ENCODE data around the gene CCDC138. TPM values are rescaled to one million over a fixed set of nuclear protein-coding genes. Genes with fewer than 3 reads are reported as not detected.

CCDC138 gene
- total RNA-seq, 1 donor from 2014 or later: 6.0 TPM

GRCh38 chr2:108918156-108918874 is 131.7 kb downstream of the CCDC138 start:
- H3K4me3 Mint-ChIP-seq (ENCODE audit: unreplicated experiment): no peak overlapping the region
- no peaks in the 10 kb centered on the region for H3K9me3 Mint-ChIP-seq (ENCODE audit: unreplicated experiment)
- no peak for DNase-seq (ENCODE audit: extremely low spot score, unreplicated experiment)
- peaks cover 55% of the 10 kb centered on the region for H3K27me3 Mint-ChIP-seq (ENCODE audit: unreplicated experiment)
- H3K4me1 Mint-ChIP-seq (ENCODE audit: unreplicated experiment): no peaks in the 10 kb centered on the region
- H3K36me3 Mint-ChIP-seq (ENCODE audit: unreplicated experiment): peaks cover 2% of the 10 kb centered on the region
- TF ChIP-seq CTCF (IDR thresholded peaks at IDR 0.05): no peak
- no peak overlapping the region for H3K27ac Mint-ChIP-seq (ENCODE audit: unreplicated experiment)

GRCh38 chr2:108918941-108919341 is 132.4 kb downstream of the CCDC138 start:
- Mint-ChIP-seq H3K27me3 (ENCODE audit: unreplicated experiment) (peaks cover 55% of the 10 kb centered on the region), H3K36me3 (ENCODE audit: unreplicated experiment) (peaks cover 2% of the 10 kb centered on the region), H3K27ac (ENCODE audit: unreplicated experiment) (no peak overlapping the region), H3K4me1 (ENCODE audit: unreplicated experiment) (no peaks in the 10 kb centered on the region), H3K4me3 (ENCODE audit: unreplicated experiment) (no peak overlapping the region), H3K9me3 (ENCODE audit: unreplicated experiment) (no peaks in the 10 kb centered on the region)
- no peak for TF ChIP-seq CTCF (IDR thresholded peaks at IDR 0.05)
- DNase-seq (ENCODE audit: extremely low spot score, unreplicated experiment): no peak

GRCh38 chr2:108919571-108920373 is 133.2 kb downstream of the CCDC138 start:
- no peaks in the 10 kb centered on the region for H3K9me3 Mint-ChIP-seq (ENCODE audit: unreplicated experiment)
- H3K4me1 Mint-ChIP-seq (ENCODE audit: unreplicated experiment): no peaks in the 10 kb centered on the region
- H3K36me3 Mint-ChIP-seq (ENCODE audit: unreplicated experiment): peaks cover 2% of the 10 kb centered on the region
- no peak overlapping the region for H3K4me3 Mint-ChIP-seq (ENCODE audit: unreplicated experiment)
- no peak overlapping the region for H3K27ac Mint-ChIP-seq (ENCODE audit: unreplicated experiment)
- TF ChIP-seq CTCF (IDR thresholded peaks at IDR 0.05): no peak
- no peak for DNase-seq (ENCODE audit: extremely low spot score, unreplicated experiment)
- H3K27me3 Mint-ChIP-seq (ENCODE audit: unreplicated experiment): peaks cover 62% of the 10 kb centered on the region

GRCh38 chr2:108920686-108921085 is 134.1 kb downstream of the CCDC138 start:
- no peaks in the 10 kb centered on the region for H3K9me3 Mint-ChIP-seq (ENCODE audit: unreplicated experiment)
- TF ChIP-seq CTCF (IDR thresholded peaks at IDR 0.05): no peak
- no peak overlapping the region for H3K4me3 Mint-ChIP-seq (ENCODE audit: unreplicated experiment)
- peaks cover 2% of the 10 kb centered on the region for H3K36me3 Mint-ChIP-seq (ENCODE audit: unreplicated experiment)
- DNase-seq (ENCODE audit: extremely low spot score, unreplicated experiment): no peak
- H3K27me3 Mint-ChIP-seq (ENCODE audit: unreplicated experiment): peaks cover 68% of the 10 kb centered on the region
- no peaks in the 10 kb centered on the region for H3K4me1 Mint-ChIP-seq (ENCODE audit: unreplicated experiment)
- no peak overlapping the region for H3K27ac Mint-ChIP-seq (ENCODE audit: unreplicated experiment)
